Measurements from ENCODE around the gene TRAPPC2L.

- TF ChIP-seq POLR2AphosphoS5 (IDR thresholded peaks at IDR 0.05; ENCODE audit: low read depth) (no peak), JUNB (IDR thresholded peaks at IDR 0.05; ENCODE audit: unreplicated experiment) (no peak), EZH2 (IDR thresholded peaks at IDR 0.05; ENCODE audit: low read depth, unreplicated experiment) (no peak), ZNF114 (CRISPR knock-in tag; IDR thresholded peaks at IDR 0.05) (no peak), EZH2phosphoT487 (IDR thresholded peaks at IDR 0.05; ENCODE audit: unreplicated experiment) (no peak), ZNF331 (CRISPR knock-in tag; IDR thresholded peaks at IDR 0.05; ENCODE audit: low read depth) (no peak), NANOG (IDR thresholded peaks at IDR 0.05; ENCODE audit: borderline replicate concordance) (no peak), STAT1 (IDR thresholded peaks at IDR 0.05; ENCODE audit: unreplicated experiment) (no peak)
- TF ChIP-seq, protein P1, sequence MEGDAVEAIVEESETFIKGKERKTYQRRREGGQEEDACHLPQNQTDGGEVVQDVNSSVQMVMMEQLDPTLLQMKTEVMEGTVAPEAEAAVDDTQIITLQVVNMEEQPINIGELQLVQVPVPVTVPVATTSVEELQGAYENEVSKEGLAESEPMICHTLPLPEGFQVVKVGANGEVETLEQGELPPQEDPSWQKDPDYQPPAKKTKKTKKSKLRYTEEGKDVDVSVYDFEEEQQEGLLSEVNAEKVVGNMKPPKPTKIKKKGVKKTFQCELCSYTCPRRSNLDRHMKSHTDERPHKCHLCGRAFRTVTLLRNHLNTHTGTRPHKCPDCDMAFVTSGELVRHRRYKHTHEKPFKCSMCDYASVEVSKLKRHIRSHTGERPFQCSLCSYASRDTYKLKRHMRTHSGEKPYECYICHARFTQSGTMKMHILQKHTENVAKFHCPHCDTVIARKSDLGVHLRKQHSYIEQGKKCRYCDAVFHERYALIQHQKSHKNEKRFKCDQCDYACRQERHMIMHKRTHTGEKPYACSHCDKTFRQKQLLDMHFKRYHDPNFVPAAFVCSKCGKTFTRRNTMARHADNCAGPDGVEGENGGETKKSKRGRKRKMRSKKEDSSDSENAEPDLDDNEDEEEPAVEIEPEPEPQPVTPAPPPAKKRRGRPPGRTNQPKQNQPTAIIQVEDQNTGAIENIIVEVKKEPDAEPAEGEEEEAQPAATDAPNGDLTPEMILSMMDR (conservative IDR thresholded peaks at IDR 0.05; ENCODE audit: low read depth in 2 of 2) = no peak
- TF ChIP-seq, protein P2, sequence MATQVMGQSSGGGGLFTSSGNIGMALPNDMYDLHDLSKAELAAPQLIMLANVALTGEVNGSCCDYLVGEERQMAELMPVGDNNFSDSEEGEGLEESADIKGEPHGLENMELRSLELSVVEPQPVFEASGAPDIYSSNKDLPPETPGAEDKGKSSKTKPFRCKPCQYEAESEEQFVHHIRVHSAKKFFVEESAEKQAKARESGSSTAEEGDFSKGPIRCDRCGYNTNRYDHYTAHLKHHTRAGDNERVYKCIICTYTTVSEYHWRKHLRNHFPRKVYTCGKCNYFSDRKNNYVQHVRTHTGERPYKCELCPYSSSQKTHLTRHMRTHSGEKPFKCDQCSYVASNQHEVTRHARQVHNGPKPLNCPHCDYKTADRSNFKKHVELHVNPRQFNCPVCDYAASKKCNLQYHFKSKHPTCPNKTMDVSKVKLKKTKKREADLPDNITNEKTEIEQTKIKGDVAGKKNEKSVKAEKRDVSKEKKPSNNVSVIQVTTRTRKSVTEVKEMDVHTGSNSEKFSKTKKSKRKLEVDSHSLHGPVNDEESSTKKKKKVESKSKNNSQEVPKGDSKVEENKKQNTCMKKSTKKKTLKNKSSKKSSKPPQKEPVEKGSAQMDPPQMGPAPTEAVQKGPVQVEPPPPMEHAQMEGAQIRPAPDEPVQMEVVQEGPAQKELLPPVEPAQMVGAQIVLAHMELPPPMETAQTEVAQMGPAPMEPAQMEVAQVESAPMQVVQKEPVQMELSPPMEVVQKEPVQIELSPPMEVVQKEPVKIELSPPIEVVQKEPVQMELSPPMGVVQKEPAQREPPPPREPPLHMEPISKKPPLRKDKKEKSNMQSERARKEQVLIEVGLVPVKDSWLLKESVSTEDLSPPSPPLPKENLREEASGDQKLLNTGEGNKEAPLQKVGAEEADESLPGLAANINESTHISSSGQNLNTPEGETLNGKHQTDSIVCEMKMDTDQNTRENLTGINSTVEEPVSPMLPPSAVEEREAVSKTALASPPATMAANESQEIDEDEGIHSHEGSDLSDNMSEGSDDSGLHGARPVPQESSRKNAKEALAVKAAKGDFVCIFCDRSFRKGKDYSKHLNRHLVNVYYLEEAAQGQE (IDR thresholded peaks at IDR 0.05; ENCODE audit: unreplicated experiment) = no peak
- TF ChIP-seq, protein P3, sequence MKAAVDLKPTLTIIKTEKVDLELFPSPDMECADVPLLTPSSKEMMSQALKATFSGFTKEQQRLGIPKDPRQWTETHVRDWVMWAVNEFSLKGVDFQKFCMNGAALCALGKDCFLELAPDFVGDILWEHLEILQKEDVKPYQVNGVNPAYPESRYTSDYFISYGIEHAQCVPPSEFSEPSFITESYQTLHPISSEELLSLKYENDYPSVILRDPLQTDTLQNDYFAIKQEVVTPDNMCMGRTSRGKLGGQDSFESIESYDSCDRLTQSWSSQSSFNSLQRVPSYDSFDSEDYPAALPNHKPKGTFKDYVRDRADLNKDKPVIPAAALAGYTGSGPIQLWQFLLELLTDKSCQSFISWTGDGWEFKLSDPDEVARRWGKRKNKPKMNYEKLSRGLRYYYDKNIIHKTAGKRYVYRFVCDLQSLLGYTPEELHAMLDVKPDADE (IDR thresholded peaks at IDR 0.05) = no peak
Observed at GRCh38 chr16:88881675-88882357, 24.9 kb downstream of the TRAPPC2L start.
